Type B pancreatic cell (in vitro differentiated cells): ENCODE data around the gene OR13C9. TPM values are rescaled to one million over a fixed set of nuclear protein-coding genes. Genes with fewer than 3 reads are reported as not detected.

ENCODE experiments used
- DNase-seq: peaks from one replicate; pipeline ENCODE4 v3.0.0; 2021; ENCODE audit warnings: mixed read lengths; ENCODE audit not compliant: unreplicated experiment; ENCODE audit errors: extremely low spot score
- H3K27ac Mint-ChIP-seq: 2 replicates; pipeline ENCODE4 v1.8.0; 2021; ENCODE audit warnings: mild to moderate bottlenecking, mixed read lengths
- H3K27me3 Mint-ChIP-seq: 2 replicates; pipeline ENCODE4 v1.8.0; 2021; ENCODE audit warnings: mixed read lengths
- H3K36me3 Mint-ChIP-seq: 2 replicates; pipeline ENCODE4 v1.8.0; 2021; ENCODE audit warnings: mixed read lengths
- H3K4me1 Mint-ChIP-seq: one replicate; pipeline ENCODE4 v1.8.0; 2021; ENCODE audit warnings: mixed read lengths; ENCODE audit not compliant: unreplicated experiment
- H3K4me3 Mint-ChIP-seq: 2 replicates; pipeline ENCODE4 v1.8.0; 2021; ENCODE audit warnings: mild to moderate bottlenecking, mixed read lengths
- H3K9me3 Mint-ChIP-seq: 2 replicates; pipeline ENCODE4 v1.8.0; 2021; ENCODE audit warnings: mixed read lengths
- CTCF ChIP-seq: fragments of 200-600 bp; sonication (generic); conservative IDR thresholded peaks from 2 replicates; pipeline ENCODE4 v1.5.0; 2021; ENCODE audit warnings: antibody characterized with exemption, mild to moderate bottlenecking
- total RNA-seq: library from RNA; stranded (reverse); gene quantifications from 2 replicates; pipeline ENCODE4 v1.2.1, GENCODE V29; 2021; ENCODE audit warnings: low replicate concordance

Gene OR13C9
- total RNA-seq, 1 donor from 2014 or later = not detected

- DNase-seq = no peak
- H3K9me3 Mint-ChIP-seq = peaks cover 8% of the 10 kb centered on the region
- H3K4me1 Mint-ChIP-seq = no peaks in the 10 kb centered on the region
- no peak for TF ChIP-seq CTCF
- H3K4me3 Mint-ChIP-seq = no peak overlapping the region
- H3K36me3 Mint-ChIP-seq = no peaks in the 10 kb centered on the region
- H3K27me3 Mint-ChIP-seq = peaks cover 4% of the 10 kb centered on the region
- H3K27ac Mint-ChIP-seq = no peak overlapping the region
Measured at GRCh38 chr9:104589626-104590025, 28.4 kb downstream of the OR13C9 start.

- no peaks in the 10 kb centered on the region for H3K27me3 Mint-ChIP-seq
- TF ChIP-seq CTCF = no peak
- no peak for DNase-seq
- H3K4me1 Mint-ChIP-seq = no peaks in the 10 kb centered on the region
- no peaks in the 10 kb centered on the region for H3K9me3 Mint-ChIP-seq
- no peak overlapping the region for H3K4me3 Mint-ChIP-seq
- H3K36me3 Mint-ChIP-seq = no peaks in the 10 kb centered on the region
- no peak overlapping the region for H3K27ac Mint-ChIP-seq
Measured at GRCh38 chr9:104586496-104587180, 31.4 kb downstream of the OR13C9 start.

GRCh38 chr9:104580562-104580961 lies 37.4 kb downstream of the OR13C9 start:
- no peak for DNase-seq
- H3K27ac Mint-ChIP-seq = no peak overlapping the region
- H3K4me3 Mint-ChIP-seq = no peak overlapping the region
- no peaks in the 10 kb centered on the region for H3K36me3 Mint-ChIP-seq
- no peaks in the 10 kb centered on the region for H3K27me3 Mint-ChIP-seq
- H3K9me3 Mint-ChIP-seq = no peaks in the 10 kb centered on the region
- no peaks in the 10 kb centered on the region for H3K4me1 Mint-ChIP-seq
- no peak for TF ChIP-seq CTCF

GRCh38 chr9:104577263-104577662 lies 40.7 kb downstream of the OR13C9 start:
- no peaks in the 10 kb centered on the region for H3K36me3 Mint-ChIP-seq
- H3K27ac Mint-ChIP-seq = no peak overlapping the region
- H3K4me1 Mint-ChIP-seq = no peaks in the 10 kb centered on the region
- no peak for DNase-seq
- no peak for TF ChIP-seq CTCF
- no peaks in the 10 kb centered on the region for H3K27me3 Mint-ChIP-seq
- H3K9me3 Mint-ChIP-seq = no peaks in the 10 kb centered on the region
- no peak overlapping the region for H3K4me3 Mint-ChIP-seq

GRCh38 chr9:104575456-104575855 lies 42.5 kb downstream of the OR13C9 start:
- TF ChIP-seq CTCF = no peak
- H3K9me3 Mint-ChIP-seq = no peaks in the 10 kb centered on the region
- H3K36me3 Mint-ChIP-seq = no peaks in the 10 kb centered on the region
- H3K27ac Mint-ChIP-seq = no peak overlapping the region
- no peak overlapping the region for H3K4me3 Mint-ChIP-seq
- DNase-seq = no peak
- no peaks in the 10 kb centered on the region for H3K4me1 Mint-ChIP-seq
- no peaks in the 10 kb centered on the region for H3K27me3 Mint-ChIP-seq

GRCh38 chr9:104572612-104573011 lies 45.4 kb downstream of the OR13C9 start:
- Mint-ChIP-seq H3K36me3 (no peaks in the 10 kb centered on the region), H3K9me3 (no peaks in the 10 kb centered on the region), H3K4me3 (no peak overlapping the region), H3K4me1 (no peaks in the 10 kb centered on the region), H3K27ac (no peak overlapping the region), H3K27me3 (no peaks in the 10 kb centered on the region)
- no peak for TF ChIP-seq CTCF
- DNase-seq = no peak
